K562 (cell line): ENCODE data around the gene MAD1L1. TPM values are rescaled to one million over a fixed set of nuclear protein-coding genes. Genes with fewer than 3 reads are reported as not detected.

Experiments
- NFATC3 ChIP-seq: fragments of 450-650 bp; IDR thresholded peaks from 2 replicates; pipeline ENCODE4 v1.6.1; 2017; ENCODE audit warnings: mild to moderate bottlenecking
- ZNF551 ChIP-seq: fragments of 250-450 bp; sonication (Bioruptor Pico); IDR thresholded peaks from 2 replicates; pipeline ENCODE4 v1.5.0; 2021; ENCODE audit warnings: mild to moderate bottlenecking, moderate library complexity
- ZNF589 ChIP-seq: fragments of 200-800 bp; sonication (Bioruptor generic); IDR thresholded peaks from 2 replicates; pipeline ENCODE4 v1.6.1; 2016; ENCODE audit warnings: low read depth, missing genetic modification characterization, missing compliant biosample characterization
- polyA plus RNA-seq, 8 experiments: library from polyadenylated mRNA; depleted of rRNA in 4 of 8; stranded (reverse) in 5 of 8; unstranded in 3 of 8; fragments of >200 nt; fragmentation: Nextera tagmentation in 2 of 8; fragmentation: Illumina TruSeq in 1 of 8; extraction: Ambion mirVana in 2 of 8; extraction: Trizol in 1 of 8; gene quantifications; 2 replicates each; pipeline versions ENCODE4 v1.2.1 to v1.2.3, GENCODE V29; 2011 to 2014; ENCODE audit warnings: inconsistent platforms in 1 of 8, missing spikeins in 1 of 8
- total RNA-seq, 7 experiments: library from RNA; depleted of rRNA in 6 of 7; stranded (reverse); fragments of >200 nt in 6 of 7; fragmentation: Illumina TruSeq in 2 of 7; extraction: Trizol in 2 of 7; gene quantifications; 2 replicates each; pipeline versions ENCODE4 v1.2.1 to v1.2.3, GENCODE V29; 2011 to 2021; ENCODE audit warnings: low replicate concordance in 1 of 7
- TF ChIP-seq, protein P1 (sequence below): sonication (generic); formaldehyde crosslinking; IDR thresholded peaks from 2 replicates; pipeline ENCODE4 v1.4.0; 2020; ENCODE audit warnings: mild to moderate bottlenecking, missing genetic modification reagents
- TF ChIP-seq, protein P2 (sequence below): fragments of 200-800 bp; sonication (Bioruptor generic); IDR thresholded peaks from 2 replicates; pipeline ENCODE4 v1.6.1; 2016; ENCODE audit warnings: missing genetic modification characterization, missing compliant biosample characterization
- TF ChIP-seq, protein P3 (sequence below): fragments of 450-650 bp; conservative IDR thresholded peaks from 2 replicates; pipeline ENCODE4 v1.6.1; 2016; ENCODE audit warnings: missing genetic modification characterization, low read depth, mild to moderate bottlenecking, missing compliant biosample characterization, moderate library complexity

The MAD1L1 gene
- total and polyA plus RNA-seq, 9 of the 15 experiments (the other 6 are each of a cell fraction or from before 2014, with no cell fraction given) = 1.7 to 89.7 (median 18.0) TPM

DNA sequence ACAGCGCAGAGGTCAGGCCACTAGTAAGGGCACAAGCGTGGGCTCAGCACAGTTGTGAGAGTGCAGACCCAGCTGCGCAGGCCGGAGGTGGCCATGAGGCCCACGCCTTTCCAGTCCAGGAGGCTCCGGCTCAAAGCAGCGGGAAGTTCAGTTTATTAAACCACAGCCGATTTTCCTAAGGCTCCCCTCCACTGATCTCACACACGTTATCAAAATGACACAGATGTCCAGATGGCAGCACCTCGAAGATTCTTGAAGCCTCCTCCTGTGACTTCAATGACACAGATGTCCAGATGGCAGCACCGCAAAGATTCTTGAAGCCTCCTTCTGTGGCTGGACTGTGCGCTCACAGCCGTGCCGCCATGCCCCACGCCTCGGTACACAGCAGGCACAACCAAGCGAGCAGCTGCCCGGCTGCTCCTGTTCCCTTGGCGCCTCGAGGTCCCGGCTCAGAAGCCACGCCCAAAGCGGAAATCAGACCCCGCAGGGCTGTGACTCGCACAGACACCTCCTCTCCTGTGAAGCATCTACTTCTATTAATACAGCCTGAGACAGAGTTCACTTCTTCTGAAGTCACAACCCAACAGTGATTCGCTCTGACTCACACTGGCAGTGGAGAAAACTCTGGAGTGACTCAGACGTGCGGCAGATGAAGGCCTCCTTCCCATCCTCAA is 122.7 kb downstream of the MAD1L1 start (continued):
- TF ChIP-seq, protein P1, sequence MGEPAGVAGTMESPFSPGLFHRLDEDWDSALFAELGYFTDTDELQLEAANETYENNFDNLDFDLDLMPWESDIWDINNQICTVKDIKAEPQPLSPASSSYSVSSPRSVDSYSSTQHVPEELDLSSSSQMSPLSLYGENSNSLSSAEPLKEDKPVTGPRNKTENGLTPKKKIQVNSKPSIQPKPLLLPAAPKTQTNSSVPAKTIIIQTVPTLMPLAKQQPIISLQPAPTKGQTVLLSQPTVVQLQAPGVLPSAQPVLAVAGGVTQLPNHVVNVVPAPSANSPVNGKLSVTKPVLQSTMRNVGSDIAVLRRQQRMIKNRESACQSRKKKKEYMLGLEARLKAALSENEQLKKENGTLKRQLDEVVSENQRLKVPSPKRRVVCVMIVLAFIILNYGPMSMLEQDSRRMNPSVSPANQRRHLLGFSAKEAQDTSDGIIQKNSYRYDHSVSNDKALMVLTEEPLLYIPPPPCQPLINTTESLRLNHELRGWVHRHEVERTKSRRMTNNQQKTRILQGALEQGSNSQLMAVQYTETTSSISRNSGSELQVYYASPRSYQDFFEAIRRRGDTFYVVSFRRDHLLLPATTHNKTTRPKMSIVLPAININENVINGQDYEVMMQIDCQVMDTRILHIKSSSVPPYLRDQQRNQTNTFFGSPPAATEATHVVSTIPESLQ (CRISPR knock-in tag) = no peak
- peak; percentile 89; the same call in 1 of the 2 replicates for TF ChIP-seq ZNF589 (CRISPR knock-in tag)
- TF ChIP-seq NFATC3 = no peak
- no peak for TF ChIP-seq ZNF551 (CRISPR knock-in tag)
- TF ChIP-seq, protein P2, sequence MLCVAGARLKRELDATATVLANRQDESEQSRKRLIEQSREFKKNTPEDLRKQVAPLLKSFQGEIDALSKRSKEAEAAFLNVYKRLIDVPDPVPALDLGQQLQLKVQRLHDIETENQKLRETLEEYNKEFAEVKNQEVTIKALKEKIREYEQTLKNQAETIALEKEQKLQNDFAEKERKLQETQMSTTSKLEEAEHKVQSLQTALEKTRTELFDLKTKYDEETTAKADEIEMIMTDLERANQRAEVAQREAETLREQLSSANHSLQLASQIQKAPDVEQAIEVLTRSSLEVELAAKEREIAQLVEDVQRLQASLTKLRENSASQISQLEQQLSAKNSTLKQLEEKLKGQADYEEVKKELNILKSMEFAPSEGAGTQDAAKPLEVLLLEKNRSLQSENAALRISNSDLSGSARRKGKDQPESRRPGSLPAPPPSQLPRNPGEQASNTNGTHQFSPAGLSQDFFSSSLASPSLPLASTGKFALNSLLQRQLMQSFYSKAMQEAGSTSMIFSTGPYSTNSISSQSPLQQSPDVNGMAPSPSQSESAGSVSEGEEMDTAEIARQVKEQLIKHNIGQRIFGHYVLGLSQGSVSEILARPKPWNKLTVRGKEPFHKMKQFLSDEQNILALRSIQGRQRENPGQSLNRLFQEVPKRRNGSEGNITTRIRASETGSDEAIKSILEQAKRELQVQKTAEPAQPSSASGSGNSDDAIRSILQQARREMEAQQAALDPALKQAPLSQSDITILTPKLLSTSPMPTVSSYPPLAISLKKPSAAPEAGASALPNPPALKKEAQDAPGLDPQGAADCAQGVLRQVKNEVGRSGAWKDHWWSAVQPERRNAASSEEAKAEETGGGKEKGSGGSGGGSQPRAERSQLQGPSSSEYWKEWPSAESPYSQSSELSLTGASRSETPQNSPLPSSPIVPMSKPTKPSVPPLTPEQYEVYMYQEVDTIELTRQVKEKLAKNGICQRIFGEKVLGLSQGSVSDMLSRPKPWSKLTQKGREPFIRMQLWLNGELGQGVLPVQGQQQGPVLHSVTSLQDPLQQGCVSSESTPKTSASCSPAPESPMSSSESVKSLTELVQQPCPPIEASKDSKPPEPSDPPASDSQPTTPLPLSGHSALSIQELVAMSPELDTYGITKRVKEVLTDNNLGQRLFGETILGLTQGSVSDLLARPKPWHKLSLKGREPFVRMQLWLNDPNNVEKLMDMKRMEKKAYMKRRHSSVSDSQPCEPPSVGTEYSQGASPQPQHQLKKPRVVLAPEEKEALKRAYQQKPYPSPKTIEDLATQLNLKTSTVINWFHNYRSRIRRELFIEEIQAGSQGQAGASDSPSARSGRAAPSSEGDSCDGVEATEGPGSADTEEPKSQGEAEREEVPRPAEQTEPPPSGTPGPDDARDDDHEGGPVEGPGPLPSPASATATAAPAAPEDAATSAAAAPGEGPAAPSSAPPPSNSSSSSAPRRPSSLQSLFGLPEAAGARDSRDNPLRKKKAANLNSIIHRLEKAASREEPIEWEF = no peak; the same call in 1 of the 2 replicates
- TF ChIP-seq, protein P3, sequence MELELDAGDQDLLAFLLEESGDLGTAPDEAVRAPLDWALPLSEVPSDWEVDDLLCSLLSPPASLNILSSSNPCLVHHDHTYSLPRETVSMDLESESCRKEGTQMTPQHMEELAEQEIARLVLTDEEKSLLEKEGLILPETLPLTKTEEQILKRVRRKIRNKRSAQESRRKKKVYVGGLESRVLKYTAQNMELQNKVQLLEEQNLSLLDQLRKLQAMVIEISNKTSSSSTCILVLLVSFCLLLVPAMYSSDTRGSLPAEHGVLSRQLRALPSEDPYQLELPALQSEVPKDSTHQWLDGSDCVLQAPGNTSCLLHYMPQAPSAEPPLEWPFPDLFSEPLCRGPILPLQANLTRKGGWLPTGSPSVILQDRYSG (tag) = peak; percentile 55; the same call in 1 of the 2 replicates
